Measurements from ENCODE around the gene PTPN2. TPM values are rescaled to one million over a fixed set of nuclear protein-coding genes. Genes with fewer than 3 reads are reported as not detected.
A peak's percentile ranks its signal among the peaks of the same experiment; 100 is the strongest.

Gene PTPN2
- total RNA-seq (10 to 100 TPM; 62.7 to 71.7 TPM), polyA plus RNA-seq (10 to 100 TPM; 71.4 to 76.1 (median 74.2) TPM), total RNA-seq (49.7 to 115 (median 67.2) reads per million in 6 experiments)

DNA sequence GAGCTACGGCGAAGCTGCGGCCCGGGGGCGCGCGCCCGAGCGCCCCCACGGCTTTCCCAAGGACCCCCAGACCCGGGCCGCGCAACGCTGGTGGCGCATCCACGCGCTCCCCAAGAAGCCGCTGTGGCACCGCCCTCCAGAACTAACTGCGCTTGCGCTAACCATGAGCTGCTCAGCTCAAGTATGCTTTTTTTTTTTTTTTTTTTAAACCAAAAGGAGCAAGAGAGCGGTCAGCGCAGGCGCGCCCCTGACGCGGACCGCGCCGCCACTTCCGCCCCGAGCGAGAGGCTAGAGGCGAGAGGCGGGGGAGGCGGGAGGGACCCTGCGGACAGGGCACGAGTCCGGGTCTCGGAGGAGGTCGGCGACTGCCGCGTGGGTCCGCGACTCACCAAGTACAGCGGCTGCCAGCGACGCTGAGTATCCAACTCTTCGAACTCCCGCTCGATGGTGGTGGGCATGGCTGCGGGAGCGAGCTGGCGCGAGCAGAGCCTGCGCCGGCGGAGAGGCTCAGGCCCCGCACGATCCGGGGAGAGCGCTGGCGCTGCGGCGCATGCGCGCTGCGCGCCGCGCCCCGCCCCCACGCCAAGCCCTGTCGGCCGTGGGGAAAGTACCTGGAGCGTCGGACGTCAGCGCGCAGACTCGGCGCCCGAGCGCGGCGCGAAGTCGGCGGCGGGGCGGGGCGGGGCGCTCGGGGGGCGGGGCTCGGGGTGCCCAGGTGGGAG is at the start of gene PTPN2:
Gene PTPN2 (minus strand): TSS at position 554 of the 722 bp plus-strand sequence. CDS start 96 bp downstream, at position 458.
- H3K4me3 Mint-ChIP-seq = peak within 1 kb of the TSS; percentile 85 to 98 (median 94)
- POLR2A ChIA-PET = interaction anchor here (0.6 to 3.2 kb wide), 33 partner anchors 9 to 628 kb away, joined by 3 to 43 read pairs (median 4); partner anchors contain the start of genes AFG3L2, CEP192, CEP76 and PSMG2
- H3K36me3 Mint-ChIP-seq = no peaks in the 10 kb centered on the region
- no peaks in the 10 kb centered on the region for H3K27me3 Mint-ChIP-seq
- H3K4me1 Mint-ChIP-seq = peaks cover 33 to 67% (median 54%) of the 10 kb centered on the region in 4 donors
- H3K27ac Mint-ChIP-seq = peak within 1 kb of the TSS; percentile 87 to 98 (median 96)
- DNase-seq (peak; percentile 87 to 98 (median 92)), ATAC-seq (peak; percentile 83 to 87)
- H3K9me3 Mint-ChIP-seq = no peaks in the 10 kb centered on the region

DNA sequence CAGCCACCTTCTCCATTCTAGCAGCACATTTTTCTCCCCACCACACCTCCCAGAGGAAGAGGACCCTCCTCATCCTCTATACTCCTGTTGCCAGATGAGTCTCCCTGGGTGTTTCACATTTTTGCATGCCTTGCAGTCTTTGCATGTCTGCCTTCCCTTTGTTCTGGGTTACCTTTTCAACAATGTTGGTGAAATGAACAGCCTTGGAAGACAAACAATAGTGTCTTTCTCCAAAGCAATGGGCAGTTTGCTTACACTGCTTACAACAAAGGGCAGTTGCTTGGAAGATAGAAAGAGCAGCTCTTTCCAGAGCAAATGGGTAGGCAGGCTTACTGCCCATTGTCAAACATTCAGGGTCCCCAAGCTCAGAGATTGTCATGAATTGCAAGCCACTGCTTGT is 49.3 kb upstream of the PTPN2 start:
- no peaks in the 10 kb centered on the region for H3K9me3 Mint-ChIP-seq
- no peaks in the 10 kb centered on the region for H3K36me3 Mint-ChIP-seq
- H3K4me3 Mint-ChIP-seq = no peak overlapping the region
- DNase-seq (no peak), ATAC-seq (no peak)
- no peak overlapping the region for H3K27ac Mint-ChIP-seq
- peaks cover 3 to 14% (median 6%) of the 10 kb centered on the region in 4 donors for H3K4me1 Mint-ChIP-seq
- peaks cover 0 to 10% (median 3%) of the 10 kb centered on the region in 5 donors for H3K27me3 Mint-ChIP-seq
- POLR2A ChIA-PET = interaction anchor here (1.6 kb wide), 1 partner anchor 158 kb away, joined by 4 read pairs; no protein-coding TSS in a partner anchor

DNA sequence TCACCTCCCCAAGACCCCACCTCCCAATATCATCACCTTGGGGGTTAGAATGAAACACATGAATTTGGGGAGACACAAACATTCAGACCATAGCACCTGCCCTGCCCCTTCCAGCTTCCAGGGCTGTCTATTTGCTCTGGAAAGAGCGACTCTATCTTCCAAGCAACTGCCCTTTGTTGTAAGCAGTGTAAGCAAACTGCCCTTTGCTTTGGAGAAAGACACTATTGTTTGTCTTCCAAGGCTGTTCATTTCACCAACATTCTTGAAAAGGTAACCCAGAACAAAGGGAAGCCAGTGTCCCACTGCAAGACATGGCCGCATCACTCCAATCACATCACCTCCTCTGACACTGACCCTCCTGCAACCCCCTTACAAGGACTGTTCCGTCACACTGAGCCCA is 46.9 kb upstream of the PTPN2 start:
- ATAC-seq (no peak), DNase-seq (no peak)
- Mint-ChIP-seq H3K27me3 (peaks cover 0 to 10% (median 3%) of the 10 kb centered on the region in 5 donors), H3K27ac (peak overlapping the region in 1 of 10 donors; percentile 58), H3K36me3 (no peaks in the 10 kb centered on the region), H3K9me3 (no peaks in the 10 kb centered on the region), H3K4me3 (no peak overlapping the region), H3K4me1 (peaks cover 3 to 14% (median 6%) of the 10 kb centered on the region in 4 donors)
- POLR2A ChIA-PET = no interaction called here

DNA sequence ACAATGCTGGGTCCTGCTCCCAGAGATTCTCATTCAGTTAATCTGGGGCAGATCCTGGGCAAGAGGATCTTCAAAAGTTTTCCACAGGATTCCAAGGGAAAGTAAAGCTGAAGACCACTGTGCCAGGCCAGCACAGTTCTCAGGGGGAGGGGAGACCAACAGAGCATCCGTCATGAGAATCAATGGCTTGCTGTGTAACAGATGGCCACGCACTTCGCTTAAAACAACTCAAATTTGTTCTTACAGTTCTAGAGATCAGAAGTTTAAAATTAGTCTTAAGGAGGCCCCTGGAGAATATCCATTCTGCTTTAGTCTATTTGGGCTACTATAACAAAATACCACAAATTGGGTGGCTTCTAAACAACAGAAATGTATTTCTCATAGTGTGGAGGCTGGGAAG is 46.3 kb upstream of the PTPN2 start:
- peaks cover 0 to 10% (median 3%) of the 10 kb centered on the region in 5 donors for H3K27me3 Mint-ChIP-seq
- POLR2A ChIA-PET = no interaction called here
- no peaks in the 10 kb centered on the region for H3K36me3 Mint-ChIP-seq
- no peak overlapping the region for H3K4me3 Mint-ChIP-seq
- no peaks in the 10 kb centered on the region for H3K9me3 Mint-ChIP-seq
- no peak overlapping the region for H3K27ac Mint-ChIP-seq
- no peak for ATAC-seq
- no peak for DNase-seq
- peaks cover 3 to 14% (median 6%) of the 10 kb centered on the region in 4 donors for H3K4me1 Mint-ChIP-seq

DNA sequence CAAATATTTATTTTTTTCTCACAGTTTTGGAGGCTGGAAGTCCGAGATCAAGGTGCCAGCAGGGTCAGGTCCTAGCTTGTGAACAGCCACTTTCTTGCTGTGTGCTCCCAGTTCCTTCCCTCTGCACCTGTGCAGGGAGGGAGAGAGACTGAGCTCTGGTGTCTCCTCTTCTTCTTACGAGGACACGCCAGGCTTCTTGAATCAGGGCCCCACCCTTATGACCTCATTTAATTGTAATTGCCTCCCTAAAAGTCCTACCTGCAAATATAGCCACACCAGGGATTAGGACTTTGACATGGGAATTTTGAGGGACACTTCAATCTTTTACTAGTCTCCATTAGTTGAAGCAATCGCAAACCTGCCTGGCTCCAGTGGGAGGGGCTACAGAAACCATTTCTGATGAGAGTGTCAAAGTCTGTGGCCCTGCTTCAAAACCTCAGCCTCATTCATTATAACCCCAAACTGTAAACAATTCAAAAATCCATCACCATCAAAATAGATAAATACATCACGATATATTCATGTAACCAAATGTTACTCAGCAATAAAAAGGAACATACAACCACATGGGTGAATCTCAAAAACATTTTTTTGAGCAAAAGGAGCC is 45.5 kb upstream of the PTPN2 start:
- DNase-seq (peak in 1 of 10 donors; percentile 17), ATAC-seq (no peak)
- peaks cover 0 to 5% (median 1%) of the 10 kb centered on the region in 5 donors for H3K27me3 Mint-ChIP-seq
- no peak overlapping the region for H3K4me3 Mint-ChIP-seq
- H3K9me3 Mint-ChIP-seq = no peaks in the 10 kb centered on the region
- H3K36me3 Mint-ChIP-seq = no peaks in the 10 kb centered on the region
- peaks cover 1 to 13% (median 4%) of the 10 kb centered on the region in 4 donors for H3K4me1 Mint-ChIP-seq
- POLR2A ChIA-PET = no interaction called here
- H3K27ac Mint-ChIP-seq = peak overlapping the region in 1 of 10 donors; percentile 44

DNA sequence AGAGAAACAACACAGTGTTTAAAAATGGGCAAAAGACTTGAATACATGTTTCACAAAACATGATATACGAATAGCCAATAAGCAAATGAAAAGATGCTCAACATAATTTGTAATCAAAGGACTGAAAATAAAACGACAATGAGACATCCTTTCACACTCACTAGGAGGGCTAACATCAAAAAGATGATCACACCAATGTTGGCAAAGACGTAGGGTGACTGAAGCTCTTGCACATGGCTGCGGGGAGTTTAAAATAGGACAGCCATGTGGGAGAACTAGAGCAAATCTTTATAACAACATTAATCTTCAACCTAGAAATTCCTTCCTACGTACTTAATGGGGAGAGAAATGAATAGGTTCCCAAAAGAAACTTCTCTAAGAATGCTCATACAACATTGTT is 44.6 kb upstream of the PTPN2 start:
- DNase-seq = no peak
- POLR2A ChIA-PET = no interaction called here
- Mint-ChIP-seq H3K9me3 (no peaks in the 10 kb centered on the region), H3K27me3 (no peaks in the 10 kb centered on the region), H3K36me3 (no peaks in the 10 kb centered on the region), H3K4me3 (no peak overlapping the region), H3K27ac (no peak overlapping the region), H3K4me1 (peaks cover 0 to 10% (median 1%) of the 10 kb centered on the region in 4 donors)
- ATAC-seq = no peak

DNA sequence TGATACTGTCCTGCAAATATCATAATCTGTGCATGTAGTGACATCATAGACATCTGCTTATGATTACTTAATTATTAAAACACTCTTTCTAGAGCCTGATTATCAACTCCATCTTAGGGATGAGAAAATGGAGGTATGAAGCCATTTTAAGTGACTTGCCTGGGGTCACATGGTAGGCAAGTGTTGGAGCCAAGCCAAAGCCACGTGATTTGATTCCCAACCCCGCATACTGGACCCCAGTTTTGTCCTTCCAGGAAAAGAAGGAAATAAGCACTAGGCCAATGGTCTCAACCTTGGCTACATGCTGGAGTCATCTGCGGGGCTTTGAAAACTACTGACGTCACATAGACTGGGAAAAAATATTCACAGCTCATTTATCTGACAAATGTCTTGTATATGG is 44.2 kb upstream of the PTPN2 start:
- H3K27ac Mint-ChIP-seq = no peak overlapping the region
- H3K4me3 Mint-ChIP-seq = no peak overlapping the region
- POLR2A ChIA-PET = no interaction called here
- ATAC-seq (no peak), DNase-seq (no peak)
- H3K9me3 Mint-ChIP-seq = no peaks in the 10 kb centered on the region
- no peaks in the 10 kb centered on the region for H3K27me3 Mint-ChIP-seq
- no peaks in the 10 kb centered on the region for H3K36me3 Mint-ChIP-seq
- peaks cover 0 to 10% (median 1%) of the 10 kb centered on the region in 4 donors for H3K4me1 Mint-ChIP-seq

DNA sequence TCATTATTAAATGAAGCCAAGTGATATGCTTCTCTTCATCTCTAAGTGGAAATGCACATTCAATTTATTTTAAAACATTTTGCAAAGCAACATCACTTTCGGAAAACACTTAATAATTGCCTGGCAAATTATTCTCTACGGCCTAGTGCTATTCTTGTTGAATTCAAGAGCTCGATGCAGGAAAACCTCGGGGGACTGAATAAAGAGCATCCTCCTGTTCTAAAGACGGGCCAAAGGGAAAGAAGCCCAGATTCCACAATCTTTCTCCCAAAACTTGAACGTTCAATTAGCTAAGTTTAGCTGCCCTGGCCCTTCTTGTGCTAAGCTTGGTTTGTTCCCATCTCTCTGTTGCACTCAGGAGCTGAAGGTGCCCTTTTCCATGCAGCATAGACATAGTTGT is 40.6 kb upstream of the PTPN2 start:
- Mint-ChIP-seq H3K27me3 (no peaks in the 10 kb centered on the region), H3K9me3 (no peaks in the 10 kb centered on the region), H3K4me1 (peaks cover 2 to 17% (median 9%) of the 10 kb centered on the region in 4 donors), H3K27ac (peak overlapping the region in 1 of 10 donors; percentile 12), H3K4me3 (no peak overlapping the region), H3K36me3 (no peaks in the 10 kb centered on the region)
- ATAC-seq (no peak), DNase-seq (no peak)
- POLR2A ChIA-PET = no interaction called here

DNA sequence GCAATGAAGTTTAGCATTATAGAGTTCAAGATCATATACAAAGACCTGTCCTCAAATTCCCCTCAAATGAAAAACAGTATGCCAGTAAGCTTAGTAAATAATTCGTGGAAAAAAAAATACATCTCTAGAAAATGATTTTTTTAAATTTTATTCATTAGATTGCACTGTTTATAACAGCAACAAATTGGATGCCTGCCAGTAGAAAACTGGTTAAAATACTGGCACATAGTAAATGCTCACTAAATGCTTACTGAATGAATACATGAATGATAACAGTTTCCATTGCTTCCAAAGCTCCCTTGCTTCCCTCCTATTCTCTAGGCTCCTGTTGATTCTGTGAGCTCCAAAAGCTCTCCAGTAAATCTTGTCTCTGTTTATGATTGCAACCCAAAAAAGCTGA is 38.2 kb upstream of the PTPN2 start:
- POLR2A ChIA-PET = interaction anchor here (0.6 to 1.5 kb wide), 2 partner anchors 11 to 26 kb away, joined by 4 to 6 read pairs; no protein-coding TSS in a partner anchor
- no peak overlapping the region for H3K4me3 Mint-ChIP-seq
- peaks cover 2 to 17% (median 9%) of the 10 kb centered on the region in 4 donors for H3K4me1 Mint-ChIP-seq

DNA sequence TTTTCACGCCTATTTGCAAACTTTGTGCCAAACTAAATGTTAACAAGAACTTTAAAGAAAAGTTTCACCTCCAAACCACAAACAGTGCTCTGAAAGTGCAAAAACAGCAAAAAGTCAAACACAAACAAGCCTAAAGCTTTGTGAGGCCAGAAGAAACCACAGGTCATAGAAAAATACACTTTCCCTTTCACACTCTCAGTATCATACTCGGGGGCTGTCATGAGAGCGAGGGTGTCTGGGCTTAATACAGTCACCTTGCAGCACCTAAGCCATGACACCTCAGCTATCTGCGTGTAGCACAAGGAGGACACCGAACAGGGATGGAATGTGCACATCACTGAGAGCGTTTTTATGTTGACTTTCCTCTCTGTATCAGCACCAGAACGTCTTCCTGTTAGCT is 37.1 kb upstream of the PTPN2 start:
- Mint-ChIP-seq H3K4me3 (peak overlapping the region in 4 of 10 donors; percentile 1 to 52 (median 28)), H3K27me3 (no peaks in the 10 kb centered on the region), H3K4me1 (peaks cover 2 to 17% (median 9%) of the 10 kb centered on the region in 4 donors), H3K27ac (peak overlapping the region in 5 of 10 donors; percentile 19 to 81 (median 77)), H3K9me3 (no peaks in the 10 kb centered on the region), H3K36me3 (no peaks in the 10 kb centered on the region)
- DNase-seq = peak in 2 of 10 donors; percentile 28 to 52
- POLR2A ChIA-PET = interaction anchor here (0.6 to 1.5 kb wide), 3 partner anchors 9 to 204 kb away, joined by 3 to 4 read pairs (median 4); partner anchors contain the start of gene PTPN2
- ATAC-seq = peak; percentile 33 to 61

More for the DNA sequence above, 38.2 kb upstream of the PTPN2 start:
- Mint-ChIP-seq H3K36me3 (no peaks in the 10 kb centered on the region), H3K27me3 (no peaks in the 10 kb centered on the region), H3K27ac (no peak overlapping the region), H3K9me3 (no peaks in the 10 kb centered on the region)
- no peak for ATAC-seq
- no peak for DNase-seq

DNA sequence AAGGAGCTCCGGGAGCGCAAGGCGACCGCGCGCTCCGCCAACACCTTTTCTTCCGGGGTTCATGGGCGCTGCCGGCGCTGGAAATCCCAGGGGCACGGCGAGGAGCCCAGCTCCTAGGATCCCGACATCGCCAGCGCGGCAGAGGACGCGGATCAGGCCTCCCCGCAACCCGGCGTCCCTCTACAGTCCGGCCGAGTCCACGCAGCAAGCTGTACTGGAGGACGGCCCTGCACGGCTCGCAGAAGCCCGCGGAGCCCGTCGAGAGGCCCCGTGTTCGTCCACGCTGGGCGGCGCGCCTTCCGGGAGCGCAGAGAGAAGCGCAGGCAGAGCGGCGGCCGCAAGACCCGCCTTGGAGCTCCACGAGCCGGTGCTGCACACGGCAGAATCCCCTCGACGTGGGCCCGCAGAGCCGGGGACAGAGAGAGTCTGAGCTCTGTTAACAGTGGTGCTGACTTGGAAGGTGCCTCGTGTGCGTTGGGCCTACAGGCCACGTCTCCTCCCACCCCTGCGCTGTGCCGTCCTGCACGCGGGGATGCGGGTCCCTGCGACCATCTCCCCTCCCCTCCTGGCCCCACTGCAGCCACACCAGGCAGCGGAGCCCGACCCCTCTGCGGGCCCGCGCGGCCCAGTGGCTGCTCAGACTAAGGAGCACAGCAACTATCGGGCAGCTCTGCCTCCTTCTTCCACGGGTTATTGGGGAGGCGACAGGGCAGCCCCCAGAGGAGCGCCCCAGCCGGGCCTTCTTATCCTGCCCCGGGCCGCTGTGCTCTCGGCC is 28.1 kb upstream of the PTPN2 start:
- POLR2A ChIA-PET = interaction anchor here (1.0 to 2.3 kb wide), 4 partner anchors 9 to 536 kb away, joined by 4 to 29 read pairs (median 4); partner anchors contain the start of gene PTPN2
- Mint-ChIP-seq H3K36me3 (peaks cover 0 to 16% (median 9%) of the 10 kb centered on the region in 3 donors), H3K9me3 (peaks cover 7 to 28% (median 14%) of the 10 kb centered on the region in 9 donors), H3K4me1 (peaks cover 4 to 10% (median 8%) of the 10 kb centered on the region in 4 donors), H3K4me3 (peak overlapping the region in 3 of 10 donors; percentile 26 to 75 (median 69)), H3K27ac (no peak overlapping the region), H3K27me3 (peaks cover 0 to 1% (median 0%) of the 10 kb centered on the region in 5 donors)
- DNase-seq (no peak), ATAC-seq (no peak)
